ENCODE data around the gene VRK2.

The VRK2 gene

DNA sequence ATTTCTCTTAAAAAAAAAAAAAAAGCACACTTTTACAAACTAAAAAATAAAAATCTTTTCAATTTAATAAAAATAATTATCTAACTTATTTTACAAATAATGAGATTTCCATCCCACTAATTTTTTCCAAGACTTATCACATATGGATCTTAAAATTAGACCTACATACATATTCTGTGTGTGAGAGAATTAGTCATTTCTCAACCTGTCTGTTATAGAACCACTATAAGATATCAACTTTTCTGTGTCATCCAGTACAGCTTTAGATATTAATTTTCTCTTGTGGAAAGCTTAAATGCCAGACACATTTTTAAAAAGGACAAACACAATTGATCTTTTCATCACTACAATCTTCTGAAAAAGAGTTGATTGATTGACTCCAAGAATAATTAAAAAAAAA is 156.4 kb downstream of the VRK2 start:
- no peak for DNase-seq (ENCODE audit: low read depth)
- no peak overlapping the region for H3K4me3 ChIP-seq (ENCODE audit: low read depth, low read length)
- TF ChIP-seq CTCF (IDR thresholded peaks at IDR 0.05; ENCODE audit: insufficient read depth, low read depth, low read length, missing control alignments), result no peak

DNA sequence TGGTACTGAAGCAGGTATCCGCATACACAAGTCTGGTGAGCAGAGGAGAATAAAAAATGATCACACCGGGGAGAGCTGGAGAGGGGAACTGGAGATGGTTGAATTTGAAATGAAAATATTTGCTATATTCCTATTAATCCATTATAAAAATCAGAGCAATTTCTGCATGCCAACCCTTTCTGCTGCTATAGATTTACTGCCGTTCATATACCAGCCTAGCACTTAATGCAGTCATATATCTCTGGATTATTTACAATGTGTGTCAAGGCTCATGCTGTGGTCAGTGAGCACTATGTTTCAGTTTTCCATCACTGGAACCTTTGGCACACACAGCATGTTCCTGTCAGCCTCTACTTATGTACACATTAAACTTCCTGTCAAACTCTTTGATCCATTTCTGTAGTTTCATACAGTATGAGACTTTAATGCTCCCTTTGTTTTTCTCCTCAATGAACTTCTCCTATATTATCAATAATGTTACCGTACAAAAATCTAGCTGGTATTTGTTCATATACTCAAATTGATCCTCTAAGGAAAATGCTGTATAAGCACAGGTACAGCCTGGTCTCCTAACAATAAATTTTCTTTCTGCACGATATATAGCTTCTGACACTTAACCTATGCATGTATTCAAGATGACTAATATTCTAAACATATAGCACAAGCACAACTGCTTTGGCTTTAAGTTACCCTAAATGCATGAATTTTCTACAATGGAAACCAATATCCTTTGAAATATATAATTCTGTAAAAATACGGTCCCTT is 157.8 kb downstream of the VRK2 start:
- no peak for DNase-seq (ENCODE audit: low read depth)
- no peak overlapping the region for H3K4me3 ChIP-seq (ENCODE audit: low read depth, low read length)
- no peak for TF ChIP-seq CTCF (IDR thresholded peaks at IDR 0.05; ENCODE audit: insufficient read depth, low read depth, low read length, missing control alignments)

GRCh38 chr2:58206785-58207184 is 160.2 kb downstream of the VRK2 start:
- H3K4me3 ChIP-seq (ENCODE audit: low read depth, low read length), result no peak overlapping the region
- no peak for DNase-seq (ENCODE audit: low read depth)
- TF ChIP-seq CTCF (IDR thresholded peaks at IDR 0.05; ENCODE audit: insufficient read depth, low read depth, low read length, missing control alignments), result no peak

GRCh38 chr2:58207189-58207588 is 160.6 kb downstream of the VRK2 start:
- TF ChIP-seq CTCF (IDR thresholded peaks at IDR 0.05; ENCODE audit: insufficient read depth, low read depth, low read length, missing control alignments), result no peak

More at GRCh38 chr2:58207189-58207588, 160.6 kb downstream of the VRK2 start:
- no peak for DNase-seq (ENCODE audit: low read depth)
- no peak overlapping the region for H3K4me3 ChIP-seq (ENCODE audit: low read depth, low read length)

All from GM12865 (cell line).